SK-N-MC (cell line): ENCODE measurements around the gene MVK.
"Not testable (repeated sequence)": the region's sequence is repeated elsewhere in the genome, so short reads cannot be mapped to it uniquely, and the experiment has no call there.

Experiments used
- DNase-seq: peaks from one replicate; pipeline ENCODE4 v3.0.0-alpha.2; 2011; ENCODE audit warnings: low read depth, low spot score
- H3K27ac ChIP-seq: fragments of 200-600 bp; sonication (generic); 2 replicates; pipeline ENCODE4 v1.5.1; 2016; ENCODE audit warnings: mixed run types
- H3K36me3 ChIP-seq: fragments of 200-600 bp; sonication (generic); 2 replicates; pipeline ENCODE4 v1.6.1; 2017; ENCODE audit warnings: antibody characterized with exemption, low read length, mixed read lengths; ENCODE audit not compliant: insufficient read depth
- H3K4me3 ChIP-seq: fragments of 200-600 bp; sonication (generic); 2 replicates; pipeline ENCODE4 v1.5.1; 2016
- H3K9ac ChIP-seq: fragments of 200-600 bp; sonication (generic); 2 replicates; pipeline ENCODE4 v1.8.0; 2017; ENCODE audit warnings: mixed run types, mixed read lengths; ENCODE audit not compliant: insufficient read length
- H3K9me3 ChIP-seq: fragments of 200-600 bp; sonication (generic); 2 replicates; pipeline ENCODE4 v1.6.1; 2017; ENCODE audit warnings: low read depth, mild to moderate bottlenecking, antibody characterized with exemption, low read length, moderate library complexity, mixed read lengths
- EZH2 ChIP-seq: fragments of 200-600 bp; sonication (generic); IDR thresholded peaks from one replicate; pipeline ENCODE4 v1.6.1; 2017; ENCODE audit warnings: antibody characterized with exemption
- FOXP2 ChIP-seq: optimal IDR thresholded peaks from 2 replicates; pipeline ENCODE3; 2011; ENCODE audit warnings: mild to moderate bottlenecking, moderate library complexity; ENCODE audit not compliant: insufficient read depth; ENCODE audit errors: extremely low read length, control extremely low read depth
- POLR2AphosphoS5 ChIP-seq: IDR thresholded peaks from 2 replicates; pipeline ENCODE4 v1.6.1; 2012; ENCODE audit warnings: mild to moderate bottlenecking, low read depth, low read length, borderline replicate concordance

Gene MVK

DNA sequence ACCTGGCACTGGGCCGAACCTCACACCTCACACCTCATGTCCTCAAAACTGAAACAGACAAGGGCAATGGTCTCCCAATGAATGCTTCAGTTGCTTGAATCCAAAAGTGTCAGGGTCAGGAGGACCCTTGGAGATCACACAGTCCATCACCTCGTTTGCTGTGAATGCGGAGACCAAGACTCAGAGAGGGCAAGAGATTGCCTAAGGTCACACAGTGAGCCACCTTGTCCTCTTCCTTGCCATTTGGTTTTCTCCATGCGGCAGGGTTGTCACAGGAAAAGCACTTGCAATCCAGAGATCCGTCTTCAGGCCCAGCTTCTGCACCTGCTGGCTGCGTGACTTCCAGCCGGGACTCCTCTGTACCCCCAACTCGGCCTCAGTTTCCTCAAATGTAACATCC is 28.0 kb downstream of the MVK start:
- Histone ChIP-seq H3K36me3 (no peaks in the 10 kb centered on the region), H3K4me3 (no peak overlapping the region), H3K9me3 (no peaks in the 10 kb centered on the region), H3K9ac (no peak overlapping the region), H3K27ac (no peak overlapping the region)
- no peak for TF ChIP-seq FOXP2
- TF ChIP-seq POLR2AphosphoS5, result no peak
- no peak for TF ChIP-seq EZH2
- DNase-seq, result no peak

DNA sequence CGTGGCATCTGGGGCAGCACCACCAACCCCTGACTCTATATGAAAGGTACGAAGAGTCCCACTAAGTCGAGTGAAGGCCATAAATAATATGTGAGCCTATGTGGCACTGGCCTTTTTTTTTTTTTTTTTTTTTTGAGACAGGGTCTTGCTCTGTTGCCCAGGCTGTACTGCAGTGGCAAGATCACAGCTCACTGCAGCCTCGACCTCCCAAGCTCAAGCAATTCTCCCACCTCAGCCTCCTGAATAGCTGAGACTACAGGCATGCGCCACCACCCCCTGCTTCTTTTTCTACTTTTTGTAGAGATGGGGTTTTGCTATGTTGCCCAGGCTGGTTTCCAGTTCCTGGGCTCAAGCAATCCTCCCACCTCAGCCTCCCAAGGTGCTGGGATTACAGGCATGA is 28.5 kb downstream of the MVK start:
- not testable (repeated sequence) for H3K4me3 ChIP-seq, DNase-seq, H3K36me3 ChIP-seq, H3K9me3 ChIP-seq, H3K9ac ChIP-seq, H3K27ac ChIP-seq

- DNase-seq, result no peak
- Histone ChIP-seq H3K36me3 (no peaks in the 10 kb centered on the region), H3K9me3 (no peaks in the 10 kb centered on the region), H3K27ac (no peak overlapping the region), H3K4me3 (no peak overlapping the region), H3K9ac (no peak overlapping the region)
- TF ChIP-seq FOXP2 (no peak), EZH2 (no peak), POLR2AphosphoS5 (no peak)
Measured at GRCh38 chr12:109604132-109604585, 30.6 kb downstream of the MVK start.

DNA sequence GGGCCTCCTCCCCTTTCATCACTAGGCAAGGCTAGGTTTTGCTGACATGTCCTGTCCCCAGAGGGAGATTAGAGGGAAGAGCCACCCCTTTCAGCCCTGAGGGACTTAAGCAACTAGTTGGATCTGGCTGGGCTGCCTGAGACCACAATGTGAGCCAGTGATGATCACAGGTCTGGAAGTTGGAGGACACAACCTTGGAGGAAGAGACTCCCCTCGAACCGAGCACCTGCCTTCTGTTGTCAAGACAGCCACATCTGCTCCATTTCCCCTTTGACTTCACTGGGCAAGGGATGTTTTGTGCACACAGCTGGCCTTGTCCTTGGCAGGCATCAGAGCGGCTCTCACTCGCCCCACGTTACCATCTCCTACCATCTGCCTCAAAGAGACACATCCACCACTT is 31.4 kb downstream of the MVK start:
- no peak overlapping the region for H3K27ac ChIP-seq
- TF ChIP-seq EZH2, result no peak
- TF ChIP-seq FOXP2, result no peak
- TF ChIP-seq POLR2AphosphoS5, result no peak
- H3K36me3 ChIP-seq, result no peaks in the 10 kb centered on the region
- H3K9me3 ChIP-seq, result no peaks in the 10 kb centered on the region
- no peak for DNase-seq
- no peak overlapping the region for H3K4me3 ChIP-seq
- no peak overlapping the region for H3K9ac ChIP-seq

- DNase-seq, result no peak
- no peaks in the 10 kb centered on the region for H3K36me3 ChIP-seq
- no peak overlapping the region for H3K4me3 ChIP-seq
- no peak for TF ChIP-seq POLR2AphosphoS5
- TF ChIP-seq EZH2, result no peak
- no peak for TF ChIP-seq FOXP2
- no peak overlapping the region for H3K9ac ChIP-seq
- H3K27ac ChIP-seq, result no peak overlapping the region
- H3K9me3 ChIP-seq, result no peaks in the 10 kb centered on the region
Measured at GRCh38 chr12:109605599-109606228, 32.1 kb downstream of the MVK start.

GRCh38 chr12:109606320-109607028 is 32.9 kb downstream of the MVK start:
- Histone ChIP-seq H3K27ac (no peak overlapping the region), H3K9ac (no peak overlapping the region), H3K36me3 (no peaks in the 10 kb centered on the region), H3K9me3 (no peaks in the 10 kb centered on the region), H3K4me3 (no peak overlapping the region)
- no peak for TF ChIP-seq FOXP2
- no peak for TF ChIP-seq POLR2AphosphoS5
- TF ChIP-seq EZH2, result no peak
- DNase-seq, result no peak

DNA sequence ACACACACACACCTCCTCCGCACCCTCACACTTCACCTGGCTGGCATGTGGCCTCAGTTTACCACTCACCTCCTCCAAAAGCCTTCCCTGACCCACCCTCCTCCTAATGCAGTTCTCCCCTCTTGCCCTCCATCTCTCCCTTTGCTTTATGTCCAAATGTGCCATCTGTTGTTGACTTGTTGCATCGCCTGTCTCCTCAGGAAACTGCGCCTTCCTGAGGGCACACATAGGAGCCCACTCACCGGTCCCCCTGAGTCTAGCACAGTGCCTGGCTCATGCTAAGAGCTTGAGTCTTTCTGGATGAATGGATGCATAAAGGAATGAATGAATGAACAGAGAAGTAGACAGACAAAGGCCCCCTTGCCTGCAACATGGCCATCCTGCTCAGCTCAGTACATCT is 34.0 kb downstream of the MVK start:
- Histone ChIP-seq H3K27ac (no peak overlapping the region), H3K4me3 (no peak overlapping the region), H3K9me3 (no peaks in the 10 kb centered on the region), H3K36me3 (no peaks in the 10 kb centered on the region), H3K9ac (no peak overlapping the region)
- no peak for TF ChIP-seq POLR2AphosphoS5
- TF ChIP-seq EZH2, result no peak
- no peak for TF ChIP-seq FOXP2
- DNase-seq, result no peak

DNA sequence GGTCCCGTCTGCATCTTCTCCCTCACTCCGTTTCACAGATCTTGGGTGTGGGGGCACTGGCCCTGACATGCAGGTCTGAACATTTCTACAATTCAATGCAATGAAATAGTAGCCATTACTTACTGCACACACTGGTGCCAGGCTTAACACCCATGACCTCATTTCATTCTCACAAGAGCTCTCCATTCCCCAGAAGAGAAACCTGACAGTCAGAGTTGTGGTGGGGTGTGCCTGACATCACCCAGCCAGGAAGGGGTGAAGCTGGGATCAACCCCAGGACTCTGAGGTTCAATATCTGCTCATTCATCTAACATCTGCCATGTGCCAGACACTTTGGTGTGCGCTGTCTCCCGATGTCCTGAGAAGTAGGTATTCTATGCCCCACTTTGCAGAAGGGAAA is 34.7 kb downstream of the MVK start:
- Histone ChIP-seq H3K27ac (no peak overlapping the region), H3K9ac (no peak overlapping the region), H3K36me3 (no peaks in the 10 kb centered on the region), H3K9me3 (no peaks in the 10 kb centered on the region), H3K4me3 (no peak overlapping the region)
- TF ChIP-seq EZH2, result no peak
- no peak for TF ChIP-seq POLR2AphosphoS5
- TF ChIP-seq FOXP2, result no peak
- no peak for DNase-seq

GRCh38 chr12:109608793-109609192 is 35.2 kb downstream of the MVK start:
- Histone ChIP-seq H3K36me3 (no peaks in the 10 kb centered on the region), H3K9ac (no peak overlapping the region), H3K4me3 (no peak overlapping the region), H3K9me3 (no peaks in the 10 kb centered on the region), H3K27ac (no peak overlapping the region)
- TF ChIP-seq POLR2AphosphoS5, result no peak
- TF ChIP-seq FOXP2, result no peak
- no peak for TF ChIP-seq EZH2
- no peak for DNase-seq
